ENCODE measurements around the gene MCHR1.
A peak's percentile ranks its signal among the peaks of the same experiment; 100 is the strongest.

The MCHR1 gene, protein sequence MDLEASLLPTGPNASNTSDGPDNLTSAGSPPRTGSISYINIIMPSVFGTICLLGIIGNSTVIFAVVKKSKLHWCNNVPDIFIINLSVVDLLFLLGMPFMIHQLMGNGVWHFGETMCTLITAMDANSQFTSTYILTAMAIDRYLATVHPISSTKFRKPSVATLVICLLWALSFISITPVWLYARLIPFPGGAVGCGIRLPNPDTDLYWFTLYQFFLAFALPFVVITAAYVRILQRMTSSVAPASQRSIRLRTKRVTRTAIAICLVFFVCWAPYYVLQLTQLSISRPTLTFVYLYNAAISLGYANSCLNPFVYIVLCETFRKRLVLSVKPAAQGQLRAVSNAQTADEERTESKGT

DNA sequence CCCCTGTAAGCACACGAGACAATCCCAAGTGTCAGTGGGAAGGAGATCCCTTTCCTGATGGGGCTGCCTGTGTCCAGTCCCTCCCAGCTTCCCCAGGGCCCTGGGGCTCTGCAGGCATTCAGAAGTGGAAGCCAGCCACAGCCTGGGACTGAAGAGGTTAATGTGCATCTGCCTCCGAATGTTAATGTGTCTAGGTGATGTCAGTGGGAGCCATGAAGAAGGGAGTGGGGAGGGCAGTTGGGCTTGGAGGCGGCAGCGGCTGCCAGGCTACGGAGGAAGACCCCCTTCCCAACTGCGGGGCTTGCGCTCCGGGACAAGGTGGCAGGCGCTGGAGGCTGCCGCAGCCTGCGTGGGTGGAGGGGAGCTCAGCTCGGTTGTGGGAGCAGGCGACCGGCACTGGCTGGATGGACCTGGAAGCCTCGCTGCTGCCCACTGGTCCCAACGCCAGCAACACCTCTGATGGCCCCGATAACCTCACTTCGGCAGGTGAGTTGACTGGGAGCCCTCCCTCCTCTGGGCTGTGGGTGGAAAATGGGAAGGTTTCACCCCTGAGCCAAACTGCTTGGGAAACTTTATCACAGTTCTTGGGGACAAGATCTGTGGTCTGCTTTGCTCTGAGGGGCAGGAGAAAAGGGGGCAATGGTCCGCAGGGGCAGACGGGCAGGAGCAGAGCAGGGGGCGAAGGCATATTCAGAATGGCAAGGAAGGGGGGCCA is at the start of gene MCHR1:
TSS of gene MCHR1 (plus strand) at position 236 of the 715 bp plus-strand sequence. CDS start at position 405, 169 bp downstream.
- TF ChIP-seq, protein P1, sequence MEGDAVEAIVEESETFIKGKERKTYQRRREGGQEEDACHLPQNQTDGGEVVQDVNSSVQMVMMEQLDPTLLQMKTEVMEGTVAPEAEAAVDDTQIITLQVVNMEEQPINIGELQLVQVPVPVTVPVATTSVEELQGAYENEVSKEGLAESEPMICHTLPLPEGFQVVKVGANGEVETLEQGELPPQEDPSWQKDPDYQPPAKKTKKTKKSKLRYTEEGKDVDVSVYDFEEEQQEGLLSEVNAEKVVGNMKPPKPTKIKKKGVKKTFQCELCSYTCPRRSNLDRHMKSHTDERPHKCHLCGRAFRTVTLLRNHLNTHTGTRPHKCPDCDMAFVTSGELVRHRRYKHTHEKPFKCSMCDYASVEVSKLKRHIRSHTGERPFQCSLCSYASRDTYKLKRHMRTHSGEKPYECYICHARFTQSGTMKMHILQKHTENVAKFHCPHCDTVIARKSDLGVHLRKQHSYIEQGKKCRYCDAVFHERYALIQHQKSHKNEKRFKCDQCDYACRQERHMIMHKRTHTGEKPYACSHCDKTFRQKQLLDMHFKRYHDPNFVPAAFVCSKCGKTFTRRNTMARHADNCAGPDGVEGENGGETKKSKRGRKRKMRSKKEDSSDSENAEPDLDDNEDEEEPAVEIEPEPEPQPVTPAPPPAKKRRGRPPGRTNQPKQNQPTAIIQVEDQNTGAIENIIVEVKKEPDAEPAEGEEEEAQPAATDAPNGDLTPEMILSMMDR (conservative IDR thresholded peaks at IDR 0.05): no peak
- H3K27ac ChIP-seq: no peak within 1 kb of the TSS

DNA sequence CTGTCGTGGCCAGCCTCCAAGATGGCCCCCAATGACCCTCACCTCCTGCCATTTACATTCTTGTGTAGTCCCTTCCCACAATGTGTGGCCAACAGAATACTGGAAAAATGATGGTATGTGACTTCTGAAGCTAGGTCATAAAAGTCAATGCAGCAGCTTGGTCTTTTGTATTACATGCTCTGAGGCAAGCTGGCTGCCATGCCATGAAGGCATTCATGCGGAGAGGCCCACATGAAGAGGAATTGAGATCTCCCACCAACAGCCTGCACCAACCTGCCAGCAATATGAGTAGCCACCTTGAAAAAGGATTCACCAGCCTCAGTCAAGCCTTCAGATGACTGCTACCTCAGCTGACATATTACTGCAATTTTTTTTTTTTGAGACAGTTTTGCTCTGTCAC is 47.4 kb upstream of the MCHR1 start:
- TF ChIP-seq, protein P1 (conservative IDR thresholded peaks at IDR 0.05): no peak
- H3K27ac ChIP-seq: no peak overlapping the region

DNA sequence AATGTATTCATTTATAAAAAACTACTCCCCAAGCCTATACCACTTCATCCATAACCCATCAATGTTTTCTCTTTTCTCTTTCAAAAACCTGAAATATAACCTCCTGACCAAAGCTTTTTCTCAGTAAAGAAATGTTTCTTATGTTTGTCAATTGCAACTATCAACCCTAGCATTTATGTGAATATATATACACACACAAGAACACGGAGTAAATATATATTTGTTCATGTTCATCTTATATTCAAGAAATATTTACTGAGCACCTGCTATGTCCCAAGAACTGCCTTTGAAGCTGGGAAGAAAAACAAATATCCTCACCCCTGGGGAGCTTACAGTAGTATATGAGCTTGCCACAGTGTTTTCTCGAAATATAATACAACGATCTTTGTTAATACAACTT is 46.2 kb upstream of the MCHR1 start:
- H3K27ac ChIP-seq: no peak overlapping the region
- TF ChIP-seq, protein P1 (conservative IDR thresholded peaks at IDR 0.05): no peak

DNA sequence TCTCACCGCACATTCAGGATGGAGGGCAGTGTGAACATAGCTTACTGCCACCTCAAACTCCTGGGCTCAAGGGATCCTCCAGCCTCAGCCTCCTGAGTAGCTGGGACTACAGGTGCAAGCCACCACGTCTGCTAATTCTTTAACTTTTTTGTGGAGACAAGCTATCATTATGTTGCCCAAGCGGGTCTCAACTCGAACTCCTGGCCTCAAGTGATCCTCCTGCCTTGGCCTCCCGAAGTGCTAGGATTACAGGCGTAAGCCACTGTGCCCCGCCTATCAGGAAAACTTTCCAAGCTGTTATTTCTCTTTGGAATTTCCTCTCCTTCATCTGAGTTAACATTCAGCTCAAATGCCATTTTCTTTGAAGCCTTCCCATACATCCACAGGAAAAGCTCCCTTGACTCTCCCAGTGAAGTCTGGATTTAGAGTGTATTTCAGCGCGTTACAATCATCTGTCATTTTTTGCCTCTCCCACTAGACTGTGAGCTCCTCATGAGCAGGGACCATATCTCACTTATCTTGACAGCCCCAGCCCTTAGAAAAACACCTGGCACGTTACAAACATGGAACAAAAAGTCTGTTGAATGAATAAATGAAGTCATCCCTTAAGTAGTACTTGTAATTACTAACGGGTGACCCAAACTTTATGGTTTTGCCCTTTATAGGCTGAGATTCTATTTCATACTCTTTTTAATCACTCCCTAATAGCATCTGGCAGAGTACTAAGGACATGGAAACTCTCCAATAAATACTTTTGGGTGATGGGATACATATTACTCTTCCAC is 45.0 kb upstream of the MCHR1 start:
- no peak overlapping the region for H3K27ac ChIP-seq
- TF ChIP-seq, protein P1 (conservative IDR thresholded peaks at IDR 0.05): no peak

DNA sequence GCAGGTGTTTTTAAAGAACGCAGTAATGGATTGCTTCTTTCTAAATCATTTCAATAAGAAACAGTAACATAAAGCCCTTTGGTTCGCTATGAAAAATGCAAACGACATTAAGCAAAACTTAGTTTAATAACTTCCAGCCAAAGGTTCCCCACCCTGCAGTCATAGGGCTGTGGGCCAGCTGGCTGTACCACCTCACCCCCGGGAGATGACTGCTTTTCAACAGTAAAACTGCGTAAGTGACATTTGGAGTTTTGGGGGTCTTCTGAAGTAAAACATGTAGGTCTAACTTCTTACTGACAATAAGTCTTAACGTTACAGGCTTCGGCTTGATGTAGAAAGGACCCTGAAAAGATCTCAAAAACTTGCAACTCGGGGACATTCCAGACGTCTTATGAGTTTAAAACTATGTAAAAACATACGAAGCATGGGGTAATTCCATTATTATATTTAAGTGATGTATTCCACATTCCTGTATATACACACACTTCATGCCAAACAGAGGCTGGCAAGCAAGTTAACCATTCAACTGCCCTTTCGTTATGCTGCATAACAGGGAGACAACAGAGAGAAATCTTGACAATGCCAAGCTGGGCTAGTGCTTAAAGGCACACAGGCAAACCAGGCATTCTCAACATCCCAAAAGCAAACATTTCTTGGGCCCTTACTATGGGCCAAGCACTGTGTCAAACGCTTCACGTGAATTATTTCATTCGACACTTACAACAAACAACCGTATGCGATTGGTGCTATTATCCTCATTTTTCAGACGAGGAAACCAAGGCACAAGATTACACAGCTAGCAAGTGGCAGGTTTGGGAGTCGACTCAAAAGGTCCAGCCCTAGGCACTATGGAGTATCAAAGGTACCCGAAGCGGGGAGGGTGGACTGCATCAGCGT is 44.0 kb upstream of the MCHR1 start:
- TF ChIP-seq, protein P1 (conservative IDR thresholded peaks at IDR 0.05): no peak
- peak overlapping the region; percentile 80 for H3K27ac ChIP-seq

DNA sequence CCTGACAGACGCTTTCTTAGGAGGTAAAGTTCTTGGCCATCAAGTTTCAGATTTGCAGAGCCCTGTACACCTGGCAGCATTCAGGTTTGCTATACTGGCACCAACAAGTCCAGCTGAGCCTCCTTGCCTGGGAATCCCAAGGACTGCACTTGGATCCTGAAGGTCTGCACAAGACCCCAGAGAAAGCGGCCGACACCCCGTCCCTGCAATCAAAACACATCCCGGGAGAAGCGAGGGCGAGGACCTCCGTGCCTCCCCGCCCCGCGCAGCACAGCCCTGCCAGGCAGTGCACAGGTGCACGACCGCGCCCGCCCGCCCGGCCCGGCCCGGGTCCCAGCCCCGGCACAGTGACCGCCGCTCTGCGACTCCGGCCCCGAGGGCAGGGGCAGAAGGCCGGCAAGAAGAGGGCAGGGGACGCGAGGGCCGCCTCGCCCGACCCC is 43.3 kb upstream of the MCHR1 start:
- H3K27ac ChIP-seq: peak overlapping the region; percentile 80

More for the DNA sequence above, 43.3 kb upstream of the MCHR1 start:
- TF ChIP-seq, protein P1 (conservative IDR thresholded peaks at IDR 0.05): no peak
